Measurements from ENCODE around the gene FAAH.
"Not testable (repeated sequence)": the region's sequence is repeated elsewhere in the genome, so short reads cannot be mapped to it uniquely, and the experiment has no call there.

Gene FAAH

DNA sequence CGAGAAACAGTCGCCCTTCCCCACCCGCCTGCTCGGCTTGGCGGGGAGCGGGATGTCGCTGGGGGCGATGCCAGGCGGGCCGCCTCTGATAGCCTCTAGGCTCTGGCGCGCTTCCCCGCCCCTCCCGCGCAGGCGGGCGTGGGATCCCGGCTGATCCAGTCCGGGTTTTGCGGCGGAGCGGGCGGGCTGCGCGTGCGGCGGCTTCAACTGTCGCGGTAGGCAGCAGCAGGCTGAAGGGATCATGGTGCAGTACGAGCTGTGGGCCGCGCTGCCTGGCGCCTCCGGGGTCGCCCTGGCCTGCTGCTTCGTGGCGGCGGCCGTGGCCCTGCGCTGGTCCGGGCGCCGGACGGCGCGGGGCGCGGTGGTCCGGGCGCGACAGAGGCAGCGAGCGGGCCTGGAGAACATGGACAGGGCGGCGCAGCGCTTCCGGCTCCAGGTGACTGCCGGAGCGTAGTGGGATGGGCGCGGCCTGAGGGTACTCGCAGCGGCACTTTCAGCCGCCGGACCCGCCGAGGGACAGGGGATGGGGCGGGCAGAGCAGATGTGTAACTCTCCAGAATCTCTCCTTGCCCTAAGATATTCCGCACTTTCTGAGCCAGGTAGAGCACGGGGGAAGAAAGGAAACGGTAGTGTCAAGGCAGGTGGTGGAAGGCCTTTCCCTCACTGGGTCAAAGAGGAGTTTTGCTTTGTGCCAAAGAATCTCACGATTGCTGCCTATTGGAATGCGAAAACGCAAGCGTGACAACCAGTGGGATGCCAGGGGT, at the start of gene FAAH:
Gene FAAH (plus strand): TSS at position 210 of the 764 bp plus-strand sequence. CDS start 32 bp downstream, at position 242.
- H3K4me3 ChIP-seq (ENCODE audit: low read depth, low read length), result peak within 1 kb of the TSS; percentile 81

DNA sequence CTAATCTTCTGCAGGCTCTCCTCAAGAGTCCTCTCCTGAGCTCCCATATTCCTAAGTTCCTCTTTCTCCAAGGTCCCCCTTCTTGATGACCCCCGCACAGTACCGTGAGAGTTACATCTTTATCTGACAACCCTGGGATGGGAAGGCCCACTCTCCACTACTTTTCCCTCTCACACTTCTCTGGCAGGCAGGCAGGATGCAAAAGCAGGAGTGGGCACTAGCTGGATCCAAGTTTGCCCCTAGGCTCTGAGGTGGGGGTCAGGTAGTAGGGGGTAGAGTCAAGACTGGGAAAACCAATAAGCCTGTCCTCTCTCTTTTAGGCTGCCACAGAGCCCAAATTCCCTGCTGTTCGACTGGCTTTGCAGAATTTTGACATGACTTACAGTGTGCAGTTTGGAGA, 49.6 kb upstream of the FAAH start:
- H3K4me3 ChIP-seq (ENCODE audit: low read depth, low read length), result no peak overlapping the region

DNA sequence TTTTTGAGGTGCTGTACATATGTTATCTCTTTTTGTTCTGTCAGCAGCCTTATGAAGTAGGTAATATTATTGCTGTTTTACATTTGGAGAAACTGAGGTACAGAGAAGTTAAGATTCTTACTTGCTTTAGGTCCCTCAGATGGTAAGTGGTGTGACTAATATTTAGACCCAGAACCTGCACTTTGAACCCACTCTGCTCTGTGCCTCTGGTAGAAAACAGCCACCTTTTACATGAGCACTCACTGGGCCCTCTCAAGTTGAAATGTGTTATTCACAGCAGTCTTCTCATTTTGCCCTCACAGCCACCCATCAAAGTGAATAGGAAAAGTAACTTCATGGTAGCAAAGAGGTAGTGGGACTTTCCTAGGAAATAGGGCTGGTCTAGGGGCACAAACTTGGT, 48.8 kb upstream of the FAAH start:
- H3K4me3 ChIP-seq (ENCODE audit: low read depth, low read length), result no peak overlapping the region

DNA sequence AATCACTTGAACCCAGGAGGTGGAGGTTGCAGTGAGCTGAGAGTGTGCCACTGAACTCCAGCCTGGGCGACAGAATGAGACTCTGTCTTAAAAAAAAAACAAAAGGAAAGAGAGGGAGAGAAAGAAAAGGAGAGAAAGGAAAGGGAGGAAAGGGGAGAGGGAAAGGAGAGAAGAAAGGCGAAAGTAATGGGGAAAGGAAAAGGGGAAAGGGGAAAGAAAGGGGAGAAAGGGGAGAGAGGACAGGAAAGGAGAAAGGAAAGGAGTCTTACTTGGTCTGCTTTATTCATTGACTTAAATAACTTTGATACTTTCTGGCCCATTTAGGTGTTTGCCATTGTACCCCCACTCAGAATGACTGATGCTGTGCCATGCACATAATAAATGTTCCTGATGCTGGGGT, 41.8 kb upstream of the FAAH start:
- no peak overlapping the region for H3K4me3 ChIP-seq (ENCODE audit: low read depth, low read length)

DNA sequence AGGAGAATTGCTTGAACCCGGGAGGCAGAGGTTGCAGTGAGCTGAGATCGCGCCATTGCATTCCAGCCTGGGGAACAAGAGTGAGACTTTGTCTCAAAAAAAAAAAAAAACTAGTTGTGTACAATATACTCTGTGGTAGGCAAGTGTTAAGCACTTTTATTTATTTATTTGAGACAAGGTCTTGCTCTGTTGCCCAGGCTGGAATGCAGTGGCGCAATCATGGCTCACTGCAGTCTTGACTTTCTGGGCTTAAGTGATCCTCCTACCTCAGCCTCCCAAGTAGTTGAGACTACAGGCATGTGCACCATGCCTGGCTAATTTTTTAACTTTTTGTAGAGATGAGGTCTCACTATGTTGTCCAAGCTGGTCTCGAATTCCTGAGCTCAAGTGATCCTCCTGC, 38.2 kb upstream of the FAAH start:
- H3K4me3 ChIP-seq (ENCODE audit: low read depth, low read length), result not testable (repeated sequence)

DNA sequence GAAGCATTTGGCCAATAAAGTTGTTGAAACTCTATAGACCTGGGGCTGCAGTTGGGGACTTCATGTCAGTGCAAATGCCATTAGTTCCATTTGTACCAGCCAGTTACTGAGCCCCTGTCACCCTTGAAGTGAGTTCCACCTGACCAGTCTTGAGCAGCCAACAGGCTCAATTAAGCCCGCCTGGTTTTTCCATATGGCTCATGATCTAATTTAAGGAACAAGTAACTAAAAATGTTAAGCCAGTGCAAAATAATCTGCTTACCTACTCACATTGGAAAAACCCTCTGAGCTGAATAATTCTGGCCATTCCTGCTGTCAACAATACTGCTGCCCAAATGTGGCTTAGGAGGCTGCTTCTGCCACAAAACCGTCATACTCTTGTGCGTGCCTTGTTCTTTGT, 32.0 kb upstream of the FAAH start:
- H3K4me3 ChIP-seq (ENCODE audit: low read depth, low read length), result no peak overlapping the region

DNA sequence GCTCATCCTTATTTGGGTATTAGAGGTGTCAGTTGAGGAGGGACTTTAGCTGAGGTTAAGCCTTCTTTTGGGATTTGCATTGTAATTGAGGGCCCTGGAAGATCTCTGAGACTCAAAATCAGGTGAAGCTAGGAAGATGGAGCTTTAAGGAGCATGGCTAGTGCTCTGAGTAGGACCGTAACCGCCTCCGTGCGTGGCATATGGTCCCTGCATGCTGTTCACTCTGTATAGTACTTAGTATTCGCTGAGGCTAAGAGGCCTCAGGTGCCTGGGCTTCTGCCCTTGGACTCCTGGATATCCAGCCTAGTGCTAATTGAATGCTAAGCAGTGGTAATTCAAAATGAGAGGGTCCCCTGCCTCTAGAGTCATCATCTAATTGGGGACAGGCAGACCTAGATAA, 31.0 kb upstream of the FAAH start:
- no peak overlapping the region for H3K4me3 ChIP-seq (ENCODE audit: low read depth, low read length)

DNA sequence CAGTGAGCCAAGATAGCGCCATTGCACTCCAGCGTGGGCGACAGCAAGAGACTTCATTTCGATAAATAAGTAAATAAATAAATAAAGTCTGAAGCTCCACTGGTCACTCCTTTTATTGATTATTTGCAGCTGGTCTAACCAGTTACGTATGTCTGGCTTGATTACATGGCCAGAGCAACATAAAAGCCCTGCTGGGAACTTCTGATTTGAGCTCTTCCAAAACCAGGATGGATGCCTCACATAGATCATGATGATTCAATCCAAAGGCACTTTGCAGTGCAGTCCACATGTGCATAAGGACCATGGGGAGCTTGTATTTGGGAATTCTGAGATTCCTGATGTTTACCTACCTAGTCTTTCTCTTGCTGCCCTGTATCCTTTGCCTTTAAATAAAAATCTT, 29.5 kb upstream of the FAAH start:
- no peak overlapping the region for H3K4me3 ChIP-seq (ENCODE audit: low read depth, low read length)

DNA sequence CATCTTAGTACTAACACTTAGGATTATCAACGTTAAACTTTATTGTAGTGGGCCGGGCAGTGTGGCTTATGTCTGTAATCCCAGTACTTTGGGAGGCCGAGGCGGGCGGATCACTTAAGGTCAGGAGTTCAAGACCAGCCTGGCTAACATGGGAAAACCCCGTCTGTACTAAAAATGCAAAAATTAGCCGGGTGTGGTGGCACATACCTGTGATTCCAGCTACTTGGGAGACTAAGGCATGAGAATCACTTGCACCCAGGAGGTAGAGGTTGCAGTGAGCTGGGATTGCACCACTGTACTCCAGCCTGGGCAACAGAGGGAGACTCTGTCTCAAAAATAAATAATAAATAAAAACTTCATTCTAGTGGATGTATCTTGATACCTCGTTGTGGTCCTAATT, 28.3 kb upstream of the FAAH start:
- H3K4me3 ChIP-seq (ENCODE audit: low read depth, low read length), result not testable (repeated sequence)

DNA sequence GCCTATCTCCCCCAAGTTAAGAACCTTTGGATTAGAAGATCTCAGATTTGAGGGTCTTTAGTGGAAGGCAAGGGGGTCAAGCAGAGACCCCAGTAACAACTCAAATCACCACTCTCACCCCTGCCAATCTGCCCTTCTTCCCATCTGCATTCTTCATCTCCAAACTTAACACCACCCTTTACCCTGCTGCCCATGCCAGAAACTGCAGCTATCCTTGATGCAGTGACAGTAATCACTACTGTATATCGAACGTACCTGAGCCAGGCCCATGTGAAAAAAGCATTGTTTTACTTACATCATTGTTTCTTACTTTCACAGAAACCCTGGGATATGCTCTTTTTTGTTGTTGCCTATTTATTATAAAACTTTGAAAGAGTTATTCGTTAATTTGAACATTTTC, 27.0 kb upstream of the FAAH start:
- no peak overlapping the region for H3K4me3 ChIP-seq (ENCODE audit: low read depth, low read length)

DNA sequence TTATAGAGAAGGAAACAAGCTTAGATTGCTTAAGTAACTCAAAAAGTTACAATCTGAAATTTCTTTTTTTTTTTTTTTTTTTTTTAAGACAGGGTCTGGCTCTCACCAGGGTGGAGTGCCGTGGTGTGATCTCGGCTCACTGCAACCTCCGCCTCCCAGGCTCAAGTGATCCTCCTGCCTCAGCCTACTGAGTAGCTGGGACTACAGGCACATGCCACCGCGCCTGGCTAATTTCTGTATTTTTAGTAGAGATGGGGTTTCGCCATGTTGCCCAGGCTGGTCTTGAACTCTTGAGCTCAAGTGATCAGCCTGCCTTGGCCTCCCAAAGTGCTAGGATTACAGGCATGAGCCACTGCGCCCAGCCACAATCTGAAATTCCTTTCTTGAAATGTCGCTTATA, 26.4 kb upstream of the FAAH start:
- H3K4me3 ChIP-seq (ENCODE audit: low read depth, low read length), result not testable (repeated sequence)

DNA sequence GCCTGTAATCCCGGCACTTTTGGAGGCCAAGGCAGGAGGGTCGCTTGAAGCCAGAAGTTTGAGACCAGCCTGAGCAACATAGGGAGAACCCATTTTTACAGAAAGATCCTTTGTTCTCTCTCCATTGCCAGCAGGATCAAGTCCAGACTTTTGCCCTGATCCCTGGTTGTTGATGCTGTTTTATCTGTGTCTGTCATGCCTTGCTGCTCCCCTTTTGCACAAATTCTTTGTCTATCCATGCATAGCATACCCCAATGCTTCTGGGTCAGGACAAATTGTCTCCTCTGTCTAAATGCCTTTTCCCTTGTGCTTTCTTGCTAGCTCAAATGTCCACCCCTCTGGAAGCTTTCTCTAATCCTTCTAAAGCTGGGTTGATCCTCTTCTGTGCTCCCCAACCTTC, 25.3 kb upstream of the FAAH start:
- no peak overlapping the region for H3K4me3 ChIP-seq (ENCODE audit: low read depth, low read length)

DNA sequence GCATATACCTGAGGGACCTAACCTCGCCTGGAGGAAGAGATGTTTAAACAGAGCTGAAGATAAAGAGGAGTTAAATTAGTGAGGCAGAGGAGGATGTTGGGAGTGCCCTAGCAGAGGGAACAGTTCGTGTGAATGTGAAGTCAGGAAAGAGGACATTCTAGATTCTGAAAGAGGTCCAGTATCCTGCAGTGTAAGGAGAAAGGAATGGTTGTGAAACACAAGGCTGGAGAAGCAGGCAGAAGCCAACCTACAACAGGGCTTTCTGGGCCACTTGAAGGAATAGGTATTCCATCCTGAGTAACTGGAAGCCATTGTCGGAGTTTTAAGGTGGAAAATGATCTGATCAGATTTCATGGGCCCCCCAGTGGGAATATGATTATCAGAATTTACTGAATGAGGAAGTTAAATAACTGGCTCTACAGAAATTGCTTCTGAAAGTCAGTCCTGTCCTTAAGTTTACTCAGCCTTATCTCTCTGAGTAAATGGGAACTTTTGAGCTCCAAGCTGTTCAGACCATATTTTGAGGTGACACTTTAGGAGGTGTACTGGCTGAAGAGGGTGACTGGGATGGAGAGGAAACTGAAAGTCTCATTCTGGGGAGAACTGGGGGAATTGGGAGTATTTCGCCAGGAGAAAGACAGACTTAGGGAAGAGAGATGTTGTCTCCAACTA, 24.4 kb upstream of the FAAH start:
- H3K4me3 ChIP-seq (ENCODE audit: low read depth, low read length), result no peak overlapping the region

DNA sequence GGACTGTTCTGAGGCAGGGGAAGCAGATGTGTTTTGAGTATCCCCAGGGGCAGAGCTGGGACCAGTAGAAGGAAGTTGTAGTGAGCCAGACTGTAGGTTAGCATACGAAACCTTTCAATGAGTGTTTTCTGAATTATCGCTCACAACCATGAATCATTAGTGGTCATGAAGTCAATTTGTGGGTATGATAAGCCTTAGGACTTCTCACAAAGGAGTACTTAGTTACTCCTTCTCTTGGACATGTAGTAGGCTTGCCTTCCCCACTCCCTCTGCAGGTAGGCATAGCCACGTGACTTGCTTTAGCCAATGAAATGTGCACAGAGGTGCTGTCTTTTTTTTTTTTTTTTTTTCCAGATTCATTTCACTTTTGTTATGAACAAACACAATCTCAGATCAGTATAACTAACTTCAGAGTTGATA, 23.9 kb upstream of the FAAH start:
- H3K4me3 ChIP-seq (ENCODE audit: low read depth, low read length), result no peak overlapping the region

DNA sequence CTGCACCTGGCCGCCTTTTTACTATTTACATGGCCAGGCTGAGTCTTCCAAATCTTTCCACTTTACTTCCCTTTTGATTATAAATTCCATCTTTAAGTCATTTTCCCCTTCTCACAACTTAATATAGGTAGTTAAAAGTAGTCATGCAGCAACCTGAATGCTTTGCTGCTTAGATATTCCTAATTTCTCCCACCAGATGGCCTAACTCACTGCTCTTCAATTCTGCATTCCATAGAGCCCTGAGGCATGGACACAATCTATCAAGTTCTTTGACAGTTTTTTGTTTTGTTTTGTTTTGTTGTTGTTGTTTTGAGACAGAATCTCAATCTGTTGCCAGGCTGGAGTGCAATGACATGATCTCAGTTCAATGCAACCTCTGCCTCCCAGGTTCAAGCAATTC, 21.7 kb upstream of the FAAH start:
- no peak overlapping the region for H3K4me3 ChIP-seq (ENCODE audit: low read depth, low read length)

DNA sequence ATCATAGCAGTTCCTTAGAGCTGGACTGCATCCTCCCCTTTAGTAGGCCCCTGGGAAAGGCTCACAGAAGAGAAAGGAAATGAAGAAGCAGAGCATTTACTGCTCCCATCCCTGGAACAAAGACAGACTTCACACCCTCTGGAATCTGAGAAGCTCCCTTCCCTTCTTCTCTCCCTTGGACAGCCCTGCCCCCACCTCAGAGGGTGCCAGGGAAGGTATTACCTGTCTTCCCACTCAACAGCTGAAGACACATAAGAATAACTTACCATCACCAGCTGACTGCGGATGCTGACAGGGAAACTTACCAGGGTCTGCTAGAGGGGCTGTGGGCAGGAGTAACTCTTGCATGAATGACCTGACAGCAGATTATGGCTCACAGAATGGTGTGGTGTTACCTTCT, 14.1 kb upstream of the FAAH start:
- no peak overlapping the region for H3K4me3 ChIP-seq (ENCODE audit: low read depth, low read length)

DNA sequence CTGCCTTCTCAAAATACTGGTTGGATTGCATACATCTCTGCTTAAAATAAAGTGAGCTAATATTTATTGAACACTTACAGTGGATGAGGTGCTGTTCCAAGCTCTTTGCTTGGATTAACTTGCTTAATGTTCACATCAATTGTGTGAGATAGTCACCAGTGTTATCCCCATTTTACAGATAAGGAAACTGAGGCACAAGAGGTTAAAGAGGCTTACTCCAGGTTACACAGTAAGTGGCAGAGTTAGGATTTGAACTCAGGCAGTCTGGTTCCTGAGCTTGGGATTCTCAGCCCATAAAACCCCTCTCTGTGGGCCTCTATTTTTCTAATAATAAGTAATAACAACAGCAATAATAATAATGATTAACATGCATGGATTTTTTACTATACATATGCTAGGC, 13.6 kb upstream of the FAAH start:
- no peak overlapping the region for H3K4me3 ChIP-seq (ENCODE audit: low read depth, low read length)

DNA sequence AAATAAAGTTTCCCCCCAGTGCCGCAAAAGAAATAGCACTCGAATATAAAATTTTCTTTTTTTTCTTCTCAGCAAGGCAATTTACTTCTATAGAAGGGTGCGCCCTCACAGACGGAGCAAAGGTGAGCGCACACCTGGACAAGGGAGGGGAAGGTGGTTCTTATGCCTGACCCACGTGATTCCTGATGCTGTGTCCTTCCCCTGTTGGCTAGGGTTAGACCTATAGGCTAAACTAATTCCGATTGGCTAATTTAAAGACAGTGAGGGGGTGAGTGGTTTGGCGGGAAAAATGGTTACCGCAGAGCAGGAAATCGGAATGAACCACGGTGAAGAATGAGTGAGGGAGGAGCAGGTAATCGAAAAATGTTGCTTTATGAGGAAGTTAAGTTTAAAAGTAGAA, 607 bp upstream of the FAAH start:
- peak overlapping the region; percentile 81 for H3K4me3 ChIP-seq (ENCODE audit: low read depth, low read length)

DNA sequence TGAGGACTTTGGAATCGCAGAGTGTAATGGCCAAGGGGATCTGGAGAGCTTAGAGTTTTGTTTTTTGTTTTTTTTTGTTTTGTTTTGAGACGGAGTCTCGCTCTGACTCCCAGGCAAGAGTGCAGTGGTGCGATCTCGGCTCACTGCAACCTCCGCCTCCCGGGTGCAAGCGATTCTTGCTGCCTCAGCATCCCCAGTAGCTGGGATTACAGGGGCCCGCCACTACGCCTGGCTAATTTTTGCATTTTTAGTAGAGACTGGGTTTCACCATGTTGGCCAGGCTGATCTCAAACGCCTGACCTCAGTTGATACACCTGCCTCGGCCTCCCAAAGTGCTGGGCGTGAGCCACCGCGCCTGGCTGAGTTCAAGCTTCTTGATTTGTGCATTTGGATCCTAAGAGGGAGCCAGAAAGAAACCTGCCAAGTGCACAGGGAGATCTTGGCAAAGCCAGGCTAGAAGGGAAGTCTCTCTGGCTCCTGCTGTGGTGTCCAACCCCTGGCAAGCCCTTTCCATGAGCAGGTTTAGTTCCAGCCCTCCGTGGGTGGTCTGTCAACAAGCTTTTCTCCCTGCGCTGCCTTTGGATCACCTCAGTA, 852 bp downstream of the FAAH start:
- peak overlapping the region; percentile 81 for H3K4me3 ChIP-seq (ENCODE audit: low read depth, low read length)

DNA sequence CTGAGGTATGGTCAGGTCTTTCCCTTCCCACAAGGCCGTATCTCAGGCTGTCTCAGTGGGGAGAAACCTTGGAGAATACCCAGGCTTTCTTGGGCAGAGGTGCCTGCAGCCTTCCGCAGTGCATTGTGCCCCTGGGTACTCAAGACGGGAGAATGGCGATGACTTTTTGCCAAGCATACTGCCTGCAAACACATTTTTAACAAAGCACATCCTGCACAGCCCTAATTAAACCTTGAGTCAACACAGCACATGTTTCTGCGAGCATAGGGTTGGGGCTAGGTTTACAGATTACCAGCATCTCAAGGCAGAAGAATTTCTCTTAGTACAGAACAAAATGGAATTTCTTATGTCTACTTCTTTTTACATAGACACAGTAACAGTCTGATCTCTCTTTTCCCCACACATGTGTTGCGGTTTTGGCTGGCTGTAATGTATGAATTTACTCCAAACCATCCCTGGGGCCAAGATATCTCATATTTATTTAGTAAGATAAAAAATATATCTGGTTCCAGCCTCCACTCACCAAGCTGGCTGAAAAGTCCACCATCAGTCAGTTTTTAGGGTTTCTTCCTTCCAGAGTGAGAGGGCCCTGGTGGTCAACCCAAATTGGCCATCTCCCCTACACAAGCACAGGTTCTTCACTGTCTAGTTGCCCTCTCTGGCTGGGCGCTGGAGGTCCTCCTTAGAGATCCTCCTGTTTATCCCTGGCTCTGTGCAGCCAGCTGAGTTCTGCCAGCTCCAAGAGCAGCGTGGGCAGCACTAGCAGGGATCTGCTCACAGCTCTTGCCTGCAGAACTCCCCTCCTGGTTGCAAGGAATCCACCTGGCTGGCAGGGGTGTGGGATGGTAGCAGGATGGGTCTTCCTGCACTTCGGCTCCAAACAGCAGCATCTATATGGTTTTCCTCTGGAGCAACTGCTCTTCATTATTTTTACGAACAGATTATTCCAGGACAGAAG, 2.6 kb downstream of the FAAH start:
- H3K4me3 ChIP-seq (ENCODE audit: low read depth, low read length), result no peak overlapping the region

DNA sequence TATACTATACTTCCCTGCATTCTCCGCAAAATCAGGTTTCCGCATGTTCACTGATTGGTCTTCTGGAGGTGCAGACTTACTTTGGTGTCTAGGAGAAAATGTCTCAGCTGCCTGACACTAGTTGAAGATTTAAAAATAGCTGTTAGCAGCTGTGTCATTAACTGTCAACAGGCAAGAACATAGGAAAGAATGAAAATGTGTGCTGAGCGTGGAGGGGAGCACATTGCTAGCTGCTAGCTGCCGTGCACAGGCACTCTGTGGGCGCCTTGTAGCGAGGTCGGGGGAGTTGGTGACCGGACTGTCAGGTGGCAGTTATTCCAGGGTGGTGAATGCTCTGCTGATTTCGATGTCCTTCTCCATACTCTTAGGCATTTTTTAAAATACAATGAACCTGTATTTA, 5.2 kb downstream of the FAAH start:
- no peak overlapping the region for H3K4me3 ChIP-seq (ENCODE audit: low read depth, low read length)
